Activated T-cell treated with anti-CD3 and anti-CD28 coated beads for 48 hours (primary cell): Measurements from ENCODE around the gene ACAT1.
A peak's percentile ranks its signal among the peaks of the same experiment; 100 is the strongest.
"Not testable (repeated sequence)": the region's sequence is repeated elsewhere in the genome, so short reads cannot be mapped to it uniquely, and the experiment has no call there.

ENCODE experiments used
- DNase-seq: peaks from one replicate; pipeline ENCODE4 v3.0.0-alpha.2; 2020; ENCODE audit warnings: low read depth

Gene ACAT1

GRCh38 chr11:108121274-108122155, at the start of gene ACAT1:
TSS of gene ACAT1 (plus strand) at chr11:108121567. CDS start at chr11:108121607, 40 bp downstream.
- peak; percentile 97 for DNase-seq

GRCh38 chr11:108084811-108085210, 36.6 kb upstream of the ACAT1 start:
- no peak for DNase-seq

GRCh38 chr11:108085672-108086071, 35.7 kb upstream of the ACAT1 start:
- no peak for DNase-seq

GRCh38 chr11:108092134-108092533, 29.2 kb upstream of the ACAT1 start:
- no peak for DNase-seq

DNA sequence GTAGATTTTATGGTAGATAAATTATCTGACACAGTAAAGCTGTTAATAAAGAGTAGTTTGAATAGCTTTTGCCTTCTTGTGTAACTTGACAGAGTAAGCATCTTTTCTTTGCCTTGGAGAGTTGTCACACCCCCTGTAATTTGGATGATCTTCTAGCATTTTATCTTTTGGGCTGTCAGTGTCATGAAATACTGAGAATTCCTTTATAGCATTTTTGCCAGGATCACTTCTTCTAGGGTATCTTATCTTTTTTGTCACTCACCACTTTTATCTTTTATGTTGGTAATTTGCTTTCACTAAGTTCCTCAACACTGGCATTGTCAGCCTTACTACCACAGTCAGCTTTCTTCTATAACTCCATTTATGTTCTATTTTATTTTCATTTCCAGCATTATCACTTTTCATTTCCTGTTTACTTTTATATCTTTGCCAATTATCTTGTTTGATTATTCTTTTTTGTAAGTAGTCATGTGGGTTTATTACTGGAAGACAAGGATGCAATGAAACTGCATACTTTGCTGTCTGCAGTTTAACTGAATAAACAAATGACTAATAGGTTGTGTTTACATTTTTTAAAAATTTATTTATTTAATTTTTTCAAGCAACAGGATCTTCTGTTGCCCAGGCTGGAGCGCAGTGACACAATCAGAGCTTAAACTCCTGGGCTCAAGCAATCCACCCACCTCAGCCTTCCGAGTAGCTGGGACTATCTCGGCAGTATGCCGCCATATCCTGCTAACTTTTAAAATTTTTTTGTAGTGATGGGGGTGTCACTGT, 28.1 kb upstream of the ACAT1 start:
- DNase-seq = no peak

GRCh38 chr11:108097179-108097578, 24.2 kb upstream of the ACAT1 start:
- DNase-seq = no peak

- no peak for DNase-seq
Observed at GRCh38 chr11:108101090-108101775, 20.1 kb upstream of the ACAT1 start.

DNA sequence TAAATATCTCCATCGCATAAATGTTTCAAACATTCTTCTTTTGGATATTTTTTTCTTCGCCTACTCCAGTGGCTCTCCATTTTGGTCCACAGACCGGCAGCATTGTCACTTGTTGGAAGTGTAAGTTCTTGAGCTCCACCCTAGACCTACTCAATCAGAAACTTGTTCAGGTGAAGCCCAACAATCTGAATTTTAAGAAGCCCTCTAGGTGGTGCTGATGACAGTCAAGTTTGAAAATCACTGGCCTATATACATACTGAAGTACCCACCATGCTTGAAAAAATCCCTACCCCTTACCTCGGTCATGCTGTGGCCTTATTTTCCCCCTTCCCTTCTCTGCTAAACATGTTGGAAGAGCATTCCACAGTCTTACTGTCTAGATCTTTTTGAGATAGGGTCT, 10.2 kb upstream of the ACAT1 start:
- DNase-seq = no peak

GRCh38 chr11:108112057-108112456, 9.3 kb upstream of the ACAT1 start:
- no peak for DNase-seq

- DNase-seq = no peak
Observed at GRCh38 chr11:108115500-108116140, 5.7 kb upstream of the ACAT1 start.

- DNase-seq = no peak
Observed at GRCh38 chr11:108117746-108118371, 3.5 kb upstream of the ACAT1 start.

DNA sequence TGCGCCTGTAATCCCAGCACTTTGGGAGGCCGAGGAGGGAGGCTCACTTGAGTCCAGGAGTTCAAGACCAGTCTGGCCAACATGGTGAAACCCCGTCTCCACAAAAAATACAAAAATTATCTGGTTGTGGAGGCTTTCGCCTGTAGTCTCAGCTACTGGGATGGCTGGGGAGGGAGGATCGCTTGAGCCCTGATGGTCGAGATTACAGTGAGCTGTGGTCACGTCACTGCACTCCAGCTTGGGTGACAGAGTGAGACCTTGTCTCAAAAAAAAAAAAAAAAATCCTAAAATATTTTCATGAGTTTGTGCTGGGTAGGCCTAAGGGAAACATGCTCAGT, 462 bp upstream of the ACAT1 start:
- DNase-seq = not testable (repeated sequence)

GRCh38 chr11:108122166-108122628, 830 bp downstream of the ACAT1 start:
- DNase-seq = no peak

DNA sequence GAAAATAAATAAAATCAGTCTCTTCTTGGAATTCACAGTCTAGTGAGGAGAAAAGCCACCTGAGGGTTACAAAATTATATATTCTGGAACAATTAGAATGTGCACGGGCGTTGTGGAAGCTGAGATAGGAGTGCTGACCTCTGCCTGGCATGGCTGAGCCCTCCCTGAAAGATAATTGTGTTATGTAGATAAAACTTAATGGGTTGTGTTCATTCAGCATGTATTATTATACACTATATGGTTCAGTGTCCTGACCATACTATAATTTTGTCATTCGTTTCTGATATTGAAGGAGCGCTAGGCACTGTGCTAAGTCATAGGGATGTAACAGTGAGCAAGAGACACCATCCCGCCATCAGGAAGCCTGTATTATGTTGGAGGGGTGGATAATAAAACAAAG, 3.7 kb downstream of the ACAT1 start:
- DNase-seq = no peak

DNA sequence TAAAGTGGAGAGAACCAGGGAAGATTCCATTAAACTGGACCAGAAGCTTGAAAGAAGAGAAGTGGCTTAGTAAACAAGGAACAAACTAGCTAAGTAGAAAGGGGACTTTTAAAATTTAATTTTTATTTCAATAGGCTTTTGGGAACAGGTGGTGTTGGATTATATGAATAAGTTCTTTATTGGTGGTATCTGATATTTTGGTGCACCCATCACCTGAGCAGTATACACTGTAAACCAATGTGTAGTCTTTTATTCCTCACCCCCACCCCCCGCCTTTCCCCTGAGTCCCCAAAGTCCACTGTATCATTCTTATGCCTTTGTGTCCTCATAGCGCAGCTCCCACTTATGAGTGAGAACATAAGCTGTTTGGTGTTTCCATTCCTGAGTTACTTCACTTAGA, 7.4 kb downstream of the ACAT1 start:
- no peak for DNase-seq

- no peak for DNase-seq
Observed at GRCh38 chr11:108131993-108132392, 10.6 kb downstream of the ACAT1 start.

GRCh38 chr11:108132993-108133538, 11.7 kb downstream of the ACAT1 start:
- DNase-seq = not testable (repeated sequence)

DNA sequence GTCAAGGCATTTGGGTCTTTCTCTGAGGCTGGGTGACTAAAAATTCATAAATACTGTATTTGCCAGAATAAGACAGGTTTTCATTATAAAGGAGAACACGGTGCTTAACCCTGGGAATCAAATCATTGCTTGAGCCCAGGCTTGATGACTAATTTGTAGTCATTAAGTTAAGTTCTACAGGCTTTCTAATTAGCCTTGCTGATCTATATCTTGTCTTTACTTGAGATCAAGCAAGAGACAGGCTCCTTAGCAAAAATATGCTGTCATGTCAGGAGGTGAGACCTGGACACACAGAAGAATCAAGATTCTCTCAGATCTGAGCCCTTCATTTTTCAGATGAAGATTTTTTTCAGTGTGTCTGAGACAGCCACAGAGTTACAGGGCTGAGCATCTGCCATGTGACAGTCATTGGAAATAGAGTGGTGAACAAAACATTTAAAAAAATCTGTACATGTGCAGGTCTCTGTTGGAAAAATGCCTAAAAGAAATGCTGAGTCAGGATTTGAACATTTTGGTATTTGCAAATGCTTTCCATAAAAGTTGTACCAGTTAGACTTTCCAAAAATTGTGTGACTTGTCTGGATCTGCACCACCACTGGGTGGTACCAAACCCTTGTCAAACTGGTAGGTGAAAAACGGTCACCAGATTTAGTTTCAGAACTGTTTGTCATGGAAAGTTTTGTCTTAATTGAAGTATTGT, 14.6 kb downstream of the ACAT1 start:
- DNase-seq = no peak

GRCh38 chr11:108137212-108137611, 15.8 kb downstream of the ACAT1 start:
- no peak for DNase-seq

DNA sequence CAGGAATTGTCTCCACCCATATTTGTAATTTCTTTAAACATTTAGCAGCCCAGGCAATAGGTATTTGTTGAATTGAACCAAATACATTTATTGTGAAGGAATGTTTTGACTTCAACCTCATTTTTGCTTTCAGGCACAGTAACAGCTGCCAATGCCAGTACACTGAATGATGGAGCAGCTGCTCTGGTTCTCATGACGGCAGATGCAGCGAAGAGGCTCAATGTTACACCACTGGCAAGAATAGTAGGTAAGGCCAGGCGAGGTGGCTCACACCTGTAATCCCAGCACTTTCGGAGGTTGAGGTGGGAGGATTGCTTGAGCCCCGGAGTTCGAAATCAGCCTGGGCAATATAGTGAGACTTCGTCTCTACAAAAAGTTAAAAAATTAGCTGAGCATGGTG, 20.9 kb downstream of the ACAT1 start:
- no peak for DNase-seq

- DNase-seq = no peak
Observed at GRCh38 chr11:108144615-108145014, 23.2 kb downstream of the ACAT1 start.
